HUES48 (cell line): Measurements from ENCODE around the gene NUDT9.
"Not testable (repeated sequence)": the region's sequence is repeated elsewhere in the genome, so short reads cannot be mapped to it uniquely, and the experiment has no call there.

ENCODE experiments used
- H3K27ac ChIP-seq: one replicate; pipeline ENCODE4 v1.7.0; 2013; ENCODE audit warnings: low read depth, low read length, inconsistent platforms
- H3K27me3 ChIP-seq: 2 replicates; pipeline ENCODE4 v1.6.1; 2013; ENCODE audit warnings: mild to moderate bottlenecking, low read length; ENCODE audit not compliant: control insufficient read depth, insufficient read depth
- H3K36me3 ChIP-seq: 2 replicates; pipeline ENCODE4 v1.6.1; 2013; ENCODE audit warnings: low read length; ENCODE audit not compliant: control insufficient read depth, insufficient read depth
- H3K4me1 ChIP-seq: 2 replicates; pipeline ENCODE4 v1.6.1; 2013; ENCODE audit warnings: mild to moderate bottlenecking, low read length; ENCODE audit not compliant: control insufficient read depth, insufficient read depth
- H3K4me3 ChIP-seq: 2 replicates; pipeline ENCODE4 v1.5.1; 2013; ENCODE audit warnings: mild to moderate bottlenecking, low read depth, low read length
- H3K9ac ChIP-seq: 2 replicates; pipeline ENCODE4 v1.6.1; 2013; ENCODE audit warnings: mild to moderate bottlenecking, low read depth, low read length, moderate library complexity
- H3K9me3 ChIP-seq: 2 replicates; pipeline ENCODE4 v1.6.1; 2013; ENCODE audit warnings: low read length; ENCODE audit not compliant: control insufficient read depth, insufficient read depth

NUDT9 gene

DNA sequence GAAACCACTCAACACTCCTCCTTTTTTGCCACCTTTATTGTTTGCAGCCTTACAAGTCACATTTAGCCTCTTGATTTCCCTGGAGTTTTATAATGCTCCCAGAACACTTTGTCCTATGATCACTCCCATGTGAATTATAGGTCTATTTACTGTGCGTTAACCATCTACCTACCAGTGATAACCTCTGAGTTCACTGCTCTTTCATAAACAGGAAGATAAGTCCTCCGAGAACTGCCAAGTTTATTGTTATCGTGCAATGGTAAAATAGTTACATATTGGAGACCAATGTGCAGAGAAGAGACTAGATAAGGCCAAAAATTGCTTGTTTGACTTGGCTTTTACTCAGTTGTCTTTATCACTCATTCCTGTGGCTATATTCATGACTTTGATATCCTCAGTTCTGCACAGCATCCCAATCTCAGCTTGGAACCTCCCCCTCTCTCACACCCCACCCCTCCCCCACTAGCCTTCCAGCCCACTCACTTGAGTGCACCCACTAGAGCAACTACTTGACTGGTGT, 12.9 kb upstream of the NUDT9 start:
- no peaks in the 10 kb centered on the region for H3K27me3 ChIP-seq
- H3K36me3 ChIP-seq: no peaks in the 10 kb centered on the region
- H3K4me3 ChIP-seq: no peak overlapping the region
- peak overlapping the region; percentile 22 for H3K27ac ChIP-seq
- H3K4me1 ChIP-seq: 0 out of 2 replicates have a peak, but pooled peaks cover 6% of the 10 kb centered on the region
- no peak overlapping the region for H3K9ac ChIP-seq
- no peaks in the 10 kb centered on the region for H3K9me3 ChIP-seq

- H3K9me3 ChIP-seq: no peaks in the 10 kb centered on the region
- no peaks in the 10 kb centered on the region for H3K36me3 ChIP-seq
- no peak overlapping the region for H3K4me3 ChIP-seq
- H3K27me3 ChIP-seq: no peaks in the 10 kb centered on the region
- H3K27ac ChIP-seq: peak overlapping the region; percentile 22
- no peak overlapping the region for H3K9ac ChIP-seq
- 0 out of 2 replicates have a peak, but pooled peaks cover 6% of the 10 kb centered on the region for H3K4me1 ChIP-seq
Observed at GRCh38 chr4:87410157-87410556, 12.2 kb upstream of the NUDT9 start.

- Histone ChIP-seq H3K4me1 (0 out of 2 replicates have a peak, but pooled peaks cover 6% of the 10 kb centered on the region), H3K9ac (no peak overlapping the region), H3K36me3 (no peaks in the 10 kb centered on the region), H3K27ac (no peak overlapping the region), H3K27me3 (no peaks in the 10 kb centered on the region), H3K4me3 (no peak overlapping the region), H3K9me3 (no peaks in the 10 kb centered on the region)
Observed at GRCh38 chr4:87410679-87411078, 11.7 kb upstream of the NUDT9 start.

DNA sequence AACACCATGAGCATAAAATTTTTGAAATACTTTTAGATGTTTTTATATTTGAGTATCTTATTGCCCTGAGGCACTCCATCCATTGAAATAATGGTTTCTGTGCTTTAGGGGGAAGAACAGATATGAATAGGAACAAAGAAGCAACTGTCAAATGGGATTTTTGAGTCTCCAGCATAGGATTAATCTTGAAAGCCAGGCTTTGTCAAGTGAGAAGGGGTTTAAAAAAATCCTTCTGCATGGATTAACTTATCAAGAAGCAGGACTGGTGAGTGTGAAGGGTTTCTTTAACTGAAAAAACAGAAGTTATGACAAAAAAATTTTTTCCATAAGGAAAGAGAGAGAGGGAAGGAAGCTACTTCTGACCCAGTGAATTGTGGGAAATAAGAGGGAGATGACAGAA, 7.6 kb upstream of the NUDT9 start:
- H3K36me3 ChIP-seq: no peaks in the 10 kb centered on the region
- H3K9ac ChIP-seq: no peak overlapping the region
- H3K4me3 ChIP-seq: no peak overlapping the region
- peaks cover 2% of the 10 kb centered on the region for H3K4me1 ChIP-seq
- 0 out of 2 replicates have a peak, but pooled peaks cover 6% of the 10 kb centered on the region for H3K9me3 ChIP-seq
- no peaks in the 10 kb centered on the region for H3K27me3 ChIP-seq
- no peak overlapping the region for H3K27ac ChIP-seq

DNA sequence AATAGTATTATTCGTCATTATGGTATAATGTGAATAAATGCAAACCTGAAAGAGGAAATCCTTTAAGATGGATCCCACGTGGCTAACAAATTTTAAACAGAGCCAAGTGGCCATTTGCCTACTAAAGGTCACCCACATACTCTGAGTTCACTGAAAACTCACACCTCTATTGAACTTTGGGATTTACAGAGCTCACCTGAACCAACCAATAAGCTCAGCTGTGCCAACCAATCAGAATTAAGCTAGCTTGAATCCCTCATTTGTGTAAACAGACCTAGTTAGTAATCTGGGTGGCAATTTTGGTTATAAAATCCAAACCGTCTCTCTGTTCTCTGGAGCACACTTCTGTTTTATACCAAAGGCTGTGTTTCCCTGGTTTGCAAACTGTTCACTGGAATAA, 5.4 kb upstream of the NUDT9 start:
- no peak overlapping the region for H3K4me3 ChIP-seq
- H3K9ac ChIP-seq: no peak overlapping the region
- H3K4me1 ChIP-seq: peaks cover 22% of the 10 kb centered on the region
- no peak overlapping the region for H3K27ac ChIP-seq
- no peaks in the 10 kb centered on the region for H3K36me3 ChIP-seq
- H3K9me3 ChIP-seq: 0 out of 2 replicates have a peak, but pooled peaks cover 6% of the 10 kb centered on the region
- no peaks in the 10 kb centered on the region for H3K27me3 ChIP-seq

GRCh38 chr4:87418410-87418809, 4.0 kb upstream of the NUDT9 start:
- not testable (repeated sequence) for H3K9ac ChIP-seq, H3K27me3 ChIP-seq, H3K4me3 ChIP-seq, H3K27ac ChIP-seq, H3K36me3 ChIP-seq, H3K9me3 ChIP-seq
- H3K4me1 ChIP-seq: peaks cover 22% of the 10 kb centered on the region

GRCh38 chr4:87419578-87420249, 2.7 kb upstream of the NUDT9 start:
- Histone ChIP-seq H3K36me3 (no peaks in the 10 kb centered on the region), H3K9me3 (0 out of 2 replicates have a peak, but pooled peaks cover 6% of the 10 kb centered on the region), H3K4me1 (peaks cover 27% of the 10 kb centered on the region), H3K4me3 (no peak overlapping the region), H3K27ac (peak overlapping the region; percentile 31), H3K9ac (no peak overlapping the region), H3K27me3 (no peaks in the 10 kb centered on the region)

- H3K9ac ChIP-seq: no peak overlapping the region
- peaks cover 27% of the 10 kb centered on the region for H3K4me1 ChIP-seq
- no peak overlapping the region for H3K4me3 ChIP-seq
- H3K27me3 ChIP-seq: no peaks in the 10 kb centered on the region
- H3K9me3 ChIP-seq: 0 out of 2 replicates have a peak, but pooled peaks cover 6% of the 10 kb centered on the region
- H3K27ac ChIP-seq: peak overlapping the region; percentile 31
- no peaks in the 10 kb centered on the region for H3K36me3 ChIP-seq
Observed at GRCh38 chr4:87420276-87420830, 2.0 kb upstream of the NUDT9 start.

- H3K9me3 ChIP-seq: no peaks in the 10 kb centered on the region
- no peak overlapping the region for H3K27ac ChIP-seq
- peaks cover 27% of the 10 kb centered on the region for H3K4me1 ChIP-seq
- no peaks in the 10 kb centered on the region for H3K36me3 ChIP-seq
- no peaks in the 10 kb centered on the region for H3K27me3 ChIP-seq
- H3K4me3 ChIP-seq: peak overlapping the region; percentile 88
- H3K9ac ChIP-seq: peak overlapping the region; percentile 90
Observed at GRCh38 chr4:87423317-87424098, 1.1 kb downstream of the NUDT9 start.

DNA sequence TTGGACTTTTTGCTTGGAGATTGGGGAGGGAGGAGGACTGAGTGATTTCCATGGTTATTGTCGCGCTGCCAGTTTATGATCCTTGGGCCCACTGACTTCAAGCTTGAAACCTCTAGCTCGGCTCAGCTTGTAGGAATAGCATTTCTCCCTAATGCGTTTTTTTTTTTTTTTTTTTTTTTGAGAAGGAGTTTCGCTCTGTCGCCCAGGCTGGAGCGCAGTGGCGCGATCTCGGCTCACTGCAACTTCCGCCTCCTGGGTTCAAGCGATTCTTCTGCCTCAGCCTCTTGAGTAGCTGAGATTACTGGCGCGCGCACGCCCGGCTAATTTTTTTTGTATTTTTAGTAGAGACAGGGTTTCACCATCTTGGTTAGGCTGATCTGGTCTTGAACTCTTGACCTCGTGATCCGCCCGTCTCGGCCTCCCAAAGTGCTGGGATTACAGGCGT, 1.7 kb downstream of the NUDT9 start:
- H3K4me3 ChIP-seq: peak overlapping the region; percentile 88
- H3K9me3 ChIP-seq, H3K27ac ChIP-seq, H3K36me3 ChIP-seq, H3K9ac ChIP-seq, H3K27me3 ChIP-seq: not testable (repeated sequence)
- H3K4me1 ChIP-seq: peaks cover 27% of the 10 kb centered on the region

GRCh38 chr4:87425711-87426110, 3.3 kb downstream of the NUDT9 start:
- Histone ChIP-seq H3K27me3 (no peaks in the 10 kb centered on the region), H3K4me1 (peaks cover 27% of the 10 kb centered on the region)

More at GRCh38 chr4:87425711-87426110, 3.3 kb downstream of the NUDT9 start:
- H3K4me3 ChIP-seq: no peak overlapping the region
- no peak overlapping the region for H3K9ac ChIP-seq
- no peaks in the 10 kb centered on the region for H3K36me3 ChIP-seq
- H3K9me3 ChIP-seq: no peaks in the 10 kb centered on the region
- no peak overlapping the region for H3K27ac ChIP-seq
